Measurements from ENCODE around the gene FGR. TPM values are rescaled to one million over a fixed set of nuclear protein-coding genes. Genes with fewer than 3 reads are reported as not detected.

The FGR gene
- total and polyA plus RNA-seq, 2 of the 13 experiments (the other 11 are each of a cell fraction or from before 2014, with no cell fraction given), result not detected

DNA sequence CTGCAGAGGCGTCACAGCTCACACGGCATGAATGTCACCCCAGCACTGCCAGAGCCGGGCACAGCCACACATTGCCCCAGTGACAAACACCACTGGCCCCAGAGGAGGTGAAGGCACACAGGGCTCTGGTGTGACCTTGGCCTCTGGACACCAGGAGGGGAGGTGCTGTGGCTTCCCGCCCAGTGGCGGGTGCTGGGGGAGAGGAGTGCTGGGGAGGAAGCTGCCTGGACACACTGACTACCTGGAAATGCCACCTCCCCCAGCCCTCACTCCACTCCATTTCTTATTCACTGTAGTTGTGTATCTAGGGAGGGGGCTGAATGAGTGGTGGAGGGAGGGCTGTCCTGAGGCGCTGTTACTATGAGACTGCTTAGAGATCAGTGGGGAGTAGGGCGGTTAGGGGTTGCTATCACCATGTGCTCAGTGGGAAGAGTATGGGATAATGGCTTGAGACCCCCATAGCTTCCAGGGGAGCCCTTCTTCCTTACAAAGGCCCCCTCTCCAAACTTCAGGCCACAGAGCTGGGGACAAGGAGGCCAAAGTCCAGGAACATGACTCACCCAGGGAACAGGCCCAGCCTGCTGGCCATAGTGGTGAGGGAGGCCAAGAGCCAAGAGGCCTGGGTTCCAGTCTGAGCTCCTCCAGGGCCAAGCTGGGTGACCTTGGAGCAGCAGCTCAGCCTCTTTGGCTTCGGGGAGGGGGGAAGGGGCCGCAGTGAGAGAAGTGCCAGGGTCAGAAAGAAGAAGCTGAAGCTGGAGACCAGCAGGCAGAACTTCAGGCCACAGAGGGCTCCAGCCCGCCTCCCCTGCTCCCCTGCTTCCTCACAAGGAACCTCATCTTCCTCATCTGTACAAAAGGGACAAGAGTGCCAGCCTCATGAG is 71.2 kb downstream of the FGR start (continued):
- peak; percentile 93 for TF ChIP-seq HOXA3 (CRISPR knock-in tag; IDR thresholded peaks at IDR 0.05)
- TF ChIP-seq FIP1L1 (IDR thresholded peaks at IDR 0.05; ENCODE audit: borderline replicate concordance, insufficient read depth, low read depth, low read length), result no peak
- TF ChIP-seq ZNF747 (CRISPR knock-in tag; IDR thresholded peaks at IDR 0.05; ENCODE audit: borderline replicate concordance), result peak; percentile 81; the same call in 1 of the 2 replicates
- TF ChIP-seq RFX1 (IDR thresholded peaks at IDR 0.05), result no peak
- TF ChIP-seq ZNF883 (CRISPR knock-in tag; IDR thresholded peaks at IDR 0.05; ENCODE audit: not compliant biosample characterization), result no peak
- no peak for TF ChIP-seq KLF9 (CRISPR knock-in tag; IDR thresholded peaks at IDR 0.05; ENCODE audit: low read depth)
- no peak for TF ChIP-seq ZNF790 (CRISPR knock-in tag; IDR thresholded peaks at IDR 0.05; ENCODE audit: borderline replicate concordance)
- TF ChIP-seq TRIM24 (CRISPR knock-in tag; IDR thresholded peaks at IDR 0.05), result peak; percentile 36; the same call in 1 of the 2 replicates
- no peak for TF ChIP-seq ZNF672 (CRISPR knock-in tag; IDR thresholded peaks at IDR 0.05)
- TF ChIP-seq, protein P1, sequence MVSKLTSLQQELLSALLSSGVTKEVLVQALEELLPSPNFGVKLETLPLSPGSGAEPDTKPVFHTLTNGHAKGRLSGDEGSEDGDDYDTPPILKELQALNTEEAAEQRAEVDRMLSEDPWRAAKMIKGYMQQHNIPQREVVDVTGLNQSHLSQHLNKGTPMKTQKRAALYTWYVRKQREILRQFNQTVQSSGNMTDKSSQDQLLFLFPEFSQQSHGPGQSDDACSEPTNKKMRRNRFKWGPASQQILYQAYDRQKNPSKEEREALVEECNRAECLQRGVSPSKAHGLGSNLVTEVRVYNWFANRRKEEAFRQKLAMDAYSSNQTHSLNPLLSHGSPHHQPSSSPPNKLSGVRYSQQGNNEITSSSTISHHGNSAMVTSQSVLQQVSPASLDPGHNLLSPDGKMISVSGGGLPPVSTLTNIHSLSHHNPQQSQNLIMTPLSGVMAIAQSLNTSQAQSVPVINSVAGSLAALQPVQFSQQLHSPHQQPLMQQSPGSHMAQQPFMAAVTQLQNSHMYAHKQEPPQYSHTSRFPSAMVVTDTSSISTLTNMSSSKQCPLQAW (CRISPR knock-in tag; IDR thresholded peaks at IDR 0.05), result peak; percentile 97
- TF ChIP-seq, protein P2, sequence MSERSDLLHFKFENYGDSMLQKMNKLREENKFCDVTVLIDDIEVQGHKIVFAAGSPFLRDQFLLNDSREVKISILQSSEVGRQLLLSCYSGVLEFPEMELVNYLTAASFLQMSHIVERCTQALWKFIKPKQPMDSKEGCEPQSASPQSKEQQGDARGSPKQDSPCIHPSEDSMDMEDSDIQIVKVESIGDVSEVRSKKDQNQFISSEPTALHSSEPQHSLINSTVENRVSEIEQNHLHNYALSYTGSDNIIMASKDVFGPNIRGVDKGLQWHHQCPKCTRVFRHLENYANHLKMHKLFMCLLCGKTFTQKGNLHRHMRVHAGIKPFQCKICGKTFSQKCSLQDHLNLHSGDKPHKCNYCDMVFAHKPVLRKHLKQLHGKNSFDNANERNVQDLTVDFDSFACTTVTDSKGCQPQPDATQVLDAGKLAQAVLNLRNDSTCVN (CRISPR knock-in tag; IDR thresholded peaks at IDR 0.05; ENCODE audit: borderline replicate concordance), result peak; percentile 42; the same call in 1 of the 2 replicates
- no peak for TF ChIP-seq HNRNPH1 (optimal IDR thresholded peaks at IDR 0.05; ENCODE audit: low read depth, low read length)
- no peak for TF ChIP-seq HHEX (CRISPR knock-in tag; IDR thresholded peaks at IDR 0.05)
- peak; percentile 95; the same call in 1 of the 2 replicates for TF ChIP-seq ZSCAN25 (CRISPR knock-in tag; IDR thresholded peaks at IDR 0.05)
- peak; percentile 76 for TF ChIP-seq ARNTL (CRISPR knock-in tag; IDR thresholded peaks at IDR 0.05)
- peak; percentile 86 for TF ChIP-seq MYC (CRISPR knock-in tag; IDR thresholded peaks at IDR 0.05; ENCODE audit: borderline replicate concordance)
- no peak for TF ChIP-seq SCMH1 (CRISPR knock-in tag; IDR thresholded peaks at IDR 0.05; ENCODE audit: borderline replicate concordance)
- no peak for TF ChIP-seq ZNF879 (CRISPR knock-in tag; IDR thresholded peaks at IDR 0.05)
- no peak for TF ChIP-seq NONO (IDR thresholded peaks at IDR 0.05)
- peak; percentile 80 for TF ChIP-seq NONO (CRISPR knock-in tag; conservative IDR thresholded peaks at IDR 0.05)
- TF ChIP-seq, protein P3, sequence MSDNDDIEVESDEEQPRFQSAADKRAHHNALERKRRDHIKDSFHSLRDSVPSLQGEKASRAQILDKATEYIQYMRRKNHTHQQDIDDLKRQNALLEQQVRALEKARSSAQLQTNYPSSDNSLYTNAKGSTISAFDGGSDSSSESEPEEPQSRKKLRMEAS (IDR thresholded peaks at IDR 0.05), result peak; percentile 85
- TF ChIP-seq ZFP37 (CRISPR knock-in tag; IDR thresholded peaks at IDR 0.05; ENCODE audit: borderline replicate concordance), result 0 out of 2 replicates have a peak, but pooled peaks have one; percentile 30
- peak; percentile 97; the same call in 1 of the 2 replicates for TF ChIP-seq MTA1 (CRISPR knock-in tag; IDR thresholded peaks at IDR 0.05; ENCODE audit: borderline replicate concordance)
- TF ChIP-seq, protein P4, sequence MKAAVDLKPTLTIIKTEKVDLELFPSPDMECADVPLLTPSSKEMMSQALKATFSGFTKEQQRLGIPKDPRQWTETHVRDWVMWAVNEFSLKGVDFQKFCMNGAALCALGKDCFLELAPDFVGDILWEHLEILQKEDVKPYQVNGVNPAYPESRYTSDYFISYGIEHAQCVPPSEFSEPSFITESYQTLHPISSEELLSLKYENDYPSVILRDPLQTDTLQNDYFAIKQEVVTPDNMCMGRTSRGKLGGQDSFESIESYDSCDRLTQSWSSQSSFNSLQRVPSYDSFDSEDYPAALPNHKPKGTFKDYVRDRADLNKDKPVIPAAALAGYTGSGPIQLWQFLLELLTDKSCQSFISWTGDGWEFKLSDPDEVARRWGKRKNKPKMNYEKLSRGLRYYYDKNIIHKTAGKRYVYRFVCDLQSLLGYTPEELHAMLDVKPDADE (CRISPR knock-in tag; IDR thresholded peaks at IDR 0.05), result no peak
- TF ChIP-seq, protein P5, sequence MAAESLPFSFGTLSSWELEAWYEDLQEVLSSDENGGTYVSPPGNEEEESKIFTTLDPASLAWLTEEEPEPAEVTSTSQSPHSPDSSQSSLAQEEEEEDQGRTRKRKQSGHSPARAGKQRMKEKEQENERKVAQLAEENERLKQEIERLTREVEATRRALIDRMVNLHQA (CRISPR knock-in tag; IDR thresholded peaks at IDR 0.05), result no peak
